Stimulated activated CD4-positive, alpha-beta T cell treated with anti-CD3 and anti-CD28 coated beads, Interleukin-4, amount 100 ng/mL, for 1 hour (primary cell): ENCODE measurements around the gene TPTE2.
"Not testable (repeated sequence)": the region's sequence is repeated elsewhere in the genome, so short reads cannot be mapped to it uniquely, and the experiment has no call there.

Experiments used
- DNase-seq: peaks from one replicate; pipeline ENCODE4 v3.0.0-alpha.2; 2020

TPTE2 gene

DNA sequence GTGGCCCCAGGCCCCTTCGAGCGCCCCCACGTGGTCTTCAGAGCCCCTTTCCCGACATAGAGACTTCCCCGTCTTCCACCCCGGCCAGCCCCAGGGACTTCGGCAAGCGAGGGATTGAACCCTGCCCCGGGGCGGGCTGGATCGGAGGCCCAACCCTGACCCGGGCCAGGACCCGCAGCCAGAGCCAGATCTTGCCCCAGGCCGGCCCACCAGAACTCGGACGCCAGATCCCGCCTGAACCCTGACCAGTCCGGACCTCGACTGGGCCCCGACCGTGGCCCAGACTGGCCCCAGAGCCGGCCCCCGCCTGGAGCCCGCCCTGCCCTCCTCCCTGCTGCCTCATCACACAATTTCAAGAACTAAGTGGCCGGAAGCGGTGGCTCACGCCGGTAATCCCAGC, 253 bp upstream of the TPTE2 start:
- DNase-seq, result no peak

GRCh38 chr13:19560672-19561071, 660 bp downstream of the TPTE2 start:
- DNase-seq, result not testable (repeated sequence)

- DNase-seq, result not testable (repeated sequence)
These were observed 1.6 kb downstream of the TPTE2 start for GRCh38 chr13:19559739-19560138.

DNA sequence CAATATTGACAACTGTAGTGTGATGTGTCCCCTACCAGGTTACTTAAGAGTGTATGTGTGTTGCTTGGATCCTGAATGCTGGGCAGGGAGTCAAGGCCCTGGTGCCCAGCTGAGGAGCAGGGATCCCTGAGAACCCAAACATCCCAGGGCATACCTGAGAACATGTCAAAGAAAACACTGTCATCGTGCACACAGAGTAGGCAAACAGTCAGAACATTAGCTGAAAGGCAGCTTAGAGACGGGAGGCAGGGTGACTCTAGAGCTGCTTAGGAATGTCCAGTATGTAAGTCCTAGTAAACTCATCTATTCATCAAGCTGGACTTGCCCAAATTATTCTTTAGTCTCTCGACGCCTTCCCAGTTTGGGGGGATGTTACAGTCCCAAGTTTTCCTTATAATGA, 4.0 kb downstream of the TPTE2 start:
- DNase-seq, result not testable (repeated sequence)

DNA sequence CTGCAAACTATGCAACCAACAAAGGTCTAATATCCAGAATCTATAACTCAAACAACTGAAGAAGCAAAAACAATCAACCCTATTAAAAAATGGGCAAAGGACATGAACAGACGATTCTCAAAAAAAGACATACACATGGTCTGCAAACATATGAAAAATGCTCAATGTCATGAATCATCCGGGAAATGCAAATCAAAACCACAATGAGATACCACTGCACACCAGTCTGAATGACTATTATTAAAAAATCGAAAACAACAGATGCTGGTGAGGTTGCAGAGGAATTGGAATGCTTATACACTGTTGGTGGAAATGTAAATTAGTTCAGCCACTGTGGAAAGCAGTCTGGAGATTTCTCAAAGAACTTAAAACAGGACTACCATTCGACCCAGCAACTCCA, 12.1 kb downstream of the TPTE2 start:
- DNase-seq, result not testable (repeated sequence)

DNA sequence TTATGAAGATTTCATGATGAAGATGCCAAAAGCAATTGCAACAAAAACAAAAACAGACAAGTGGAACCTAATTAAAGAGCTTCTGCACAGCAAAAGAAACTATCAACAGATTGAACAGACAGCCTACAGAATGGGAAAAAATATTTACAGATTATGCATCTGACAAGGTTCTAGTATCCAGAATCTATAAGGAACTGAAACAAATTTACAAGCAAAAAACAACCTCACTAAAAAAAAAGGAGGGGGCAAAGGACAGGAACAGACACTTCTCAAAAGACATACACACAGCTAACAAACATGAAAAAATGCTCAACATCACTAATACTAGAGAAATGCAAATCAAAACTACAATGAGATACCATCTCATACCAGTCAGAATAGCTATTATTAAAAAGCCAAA, 35.7 kb downstream of the TPTE2 start:
- DNase-seq, result not testable (repeated sequence)

DNA sequence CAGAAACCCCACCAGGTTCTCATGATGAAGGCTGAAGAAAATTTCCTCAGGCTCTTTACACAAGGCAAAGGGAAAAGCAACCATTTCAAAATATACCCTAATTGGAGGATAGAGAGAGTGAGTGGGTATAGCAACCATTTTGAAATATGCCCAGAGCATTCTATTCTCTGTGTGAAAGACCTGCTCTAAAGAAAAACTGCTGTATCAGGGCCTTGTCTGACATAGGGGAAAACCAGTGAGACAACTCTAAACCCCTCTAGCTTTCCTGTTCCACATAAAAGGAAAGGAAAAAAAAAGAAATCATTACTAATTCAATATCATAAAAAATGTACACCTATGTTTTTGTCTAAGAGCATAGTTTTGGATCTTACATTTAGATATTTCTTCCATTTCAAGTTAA, 42.3 kb downstream of the TPTE2 start:
- no peak for DNase-seq

GRCh38 chr13:19507623-19508022, 53.7 kb downstream of the TPTE2 start:
- not testable (repeated sequence) for DNase-seq

DNA sequence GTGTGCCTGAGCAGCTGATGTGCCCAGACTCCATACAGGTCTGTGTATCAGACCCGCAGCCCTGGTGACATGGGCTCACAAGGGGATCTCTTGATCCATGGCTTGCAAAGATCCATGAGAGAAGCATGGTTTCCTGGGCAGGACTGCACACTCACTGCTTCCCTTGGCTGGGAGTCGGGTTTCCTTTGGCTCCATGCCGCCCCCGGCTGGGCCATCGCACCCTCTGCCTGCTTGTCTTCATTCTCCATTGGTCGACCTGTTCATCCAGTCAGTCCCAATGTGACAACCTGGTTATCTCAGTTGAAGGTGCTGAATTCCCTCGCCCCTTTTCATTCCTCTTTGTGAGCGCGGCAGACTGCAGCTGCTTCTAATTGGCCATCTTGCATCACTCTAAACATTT, 101.2 kb downstream of the TPTE2 start:
- DNase-seq, result not testable (repeated sequence)

DNA sequence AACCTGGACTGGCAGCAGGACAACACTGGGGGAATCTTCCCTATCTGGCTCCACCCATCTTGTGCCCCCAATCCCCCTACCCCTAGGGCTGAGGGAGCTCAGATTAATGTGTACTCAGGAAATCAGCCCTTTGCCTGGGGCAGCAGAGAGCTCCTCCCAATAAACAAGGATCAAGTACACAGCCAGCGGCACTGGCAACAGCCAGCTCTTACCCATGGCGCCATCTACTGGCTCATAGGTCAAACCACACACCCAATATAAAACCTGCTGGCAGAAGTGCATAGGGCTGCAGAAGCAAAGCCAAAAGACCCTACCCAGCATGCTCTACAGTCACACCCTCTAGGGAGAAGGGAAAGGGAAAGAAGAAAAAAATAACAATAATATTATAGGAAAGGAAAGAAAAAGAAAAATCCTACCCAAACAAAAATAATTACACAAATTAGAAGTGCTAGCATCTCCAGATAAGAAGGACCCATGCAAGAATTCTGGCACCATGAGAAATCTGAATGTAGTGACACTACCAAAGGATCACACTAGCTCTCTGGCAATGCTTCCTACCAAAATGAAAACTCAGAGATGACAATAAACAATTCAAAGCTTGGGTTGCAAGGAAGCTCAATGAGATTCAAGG, 122.2 kb downstream of the TPTE2 start:
- DNase-seq, result peak; percentile 2

- DNase-seq, result not testable (repeated sequence)
These were observed 123.6 kb downstream of the TPTE2 start for GRCh38 chr13:19437780-19438179.

DNA sequence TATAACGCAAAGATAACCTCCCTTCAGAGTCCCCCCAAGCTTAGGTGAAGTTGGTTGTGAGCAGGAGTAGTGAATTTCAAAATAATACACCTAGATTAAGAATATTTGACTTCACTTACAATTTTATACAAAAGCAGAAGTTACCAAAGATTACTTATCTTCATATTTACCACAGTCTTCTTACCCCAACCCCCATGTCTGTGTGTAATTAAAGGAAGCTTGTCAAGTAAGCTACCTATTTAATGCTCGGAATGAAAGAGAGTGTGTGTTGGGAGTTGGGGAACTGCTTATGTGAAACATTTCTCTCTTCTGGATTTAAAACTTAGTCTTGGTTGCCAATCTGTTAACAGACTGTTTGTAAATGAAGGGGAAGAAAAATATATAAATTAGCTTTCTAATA, 139.1 kb downstream of the TPTE2 start:
- not testable (repeated sequence) for DNase-seq

GRCh38 chr13:19412494-19412893, 148.8 kb downstream of the TPTE2 start:
- DNase-seq, result not testable (repeated sequence)

DNA sequence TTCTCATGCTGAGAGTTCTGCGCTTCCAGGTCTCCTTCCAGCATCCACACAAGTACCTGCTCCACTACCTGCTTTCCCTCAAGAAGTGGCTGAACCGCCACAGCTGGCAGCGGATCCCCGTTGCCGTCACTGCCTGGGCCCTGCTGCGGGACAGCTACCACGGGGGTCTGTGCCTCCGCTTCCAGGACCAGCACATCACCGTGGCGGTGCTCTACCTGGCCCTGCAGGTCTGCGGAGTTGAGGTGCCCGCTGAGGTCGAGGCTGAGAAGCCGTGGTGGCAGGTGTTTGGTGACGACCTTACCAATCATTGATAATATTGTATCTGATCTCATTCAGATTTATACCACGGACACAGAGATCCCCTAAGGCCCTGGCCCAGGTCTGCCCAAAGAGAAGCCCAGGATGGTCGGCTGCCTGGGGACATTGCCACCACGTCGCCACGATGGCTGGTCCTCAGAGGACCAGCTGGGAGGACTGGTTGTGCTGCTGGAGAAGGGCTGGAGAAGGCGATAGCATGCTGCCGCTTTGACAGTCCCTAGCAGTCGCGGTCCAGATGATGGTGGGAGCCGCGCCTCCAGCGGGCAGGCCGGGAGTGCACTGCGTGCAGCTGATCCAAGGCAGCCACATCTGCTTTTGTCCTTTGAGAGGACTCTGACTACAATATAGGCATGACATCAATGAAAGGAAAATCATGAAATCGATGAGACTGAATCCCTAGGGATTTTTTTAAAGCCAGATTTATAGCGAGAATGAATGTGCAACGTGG, 178.4 kb downstream of the TPTE2 start:
- not testable (repeated sequence) for DNase-seq

GRCh38 chr13:19382111-19382510, 179.2 kb downstream of the TPTE2 start:
- no peak for DNase-seq
